ENCODE results near the gene PPP1CA. TPM values are rescaled to one million over a fixed set of nuclear protein-coding genes. Genes with fewer than 3 reads are reported as not detected.

Gene PPP1CA
- 239 and 250 TPM in 2 replicates for total RNA-seq

- DNase-seq (ENCODE audit: low read depth, low spot score) = peak; percentile 51
These were observed at the start of gene PPP1CA for GRCh38 chr11:67401495-67402191. PPP1CA (minus strand) TSS chr11:67401858; CDS start chr11:67401782, 76 bp downstream.

- no peak for DNase-seq (ENCODE audit: low read depth, low spot score)
These were observed 49.4 kb upstream of the PPP1CA start for GRCh38 chr11:67450796-67451657.

- DNase-seq (ENCODE audit: low read depth, low spot score) = no peak
These were observed 47.6 kb upstream of the PPP1CA start for GRCh38 chr11:67449116-67449844.

- no peak for DNase-seq (ENCODE audit: low read depth, low spot score)
These were observed 46.6 kb upstream of the PPP1CA start for GRCh38 chr11:67448220-67448609.

GRCh38 chr11:67445515-67445914, 43.9 kb upstream of the PPP1CA start:
- DNase-seq (ENCODE audit: low read depth, low spot score) = no peak

GRCh38 chr11:67442504-67443404, 41.1 kb upstream of the PPP1CA start:
- DNase-seq (ENCODE audit: low read depth, low spot score) = no peak

- DNase-seq (ENCODE audit: low read depth, low spot score) = no peak
These were observed 40.2 kb upstream of the PPP1CA start for GRCh38 chr11:67441731-67442351.

GRCh38 chr11:67441098-67441563, 39.5 kb upstream of the PPP1CA start:
- no peak for DNase-seq (ENCODE audit: low read depth, low spot score)

- DNase-seq (ENCODE audit: low read depth, low spot score) = no peak
These were observed 38.8 kb upstream of the PPP1CA start for GRCh38 chr11:67440229-67441097.

- DNase-seq (ENCODE audit: low read depth, low spot score) = no peak
These were observed 37.9 kb upstream of the PPP1CA start for GRCh38 chr11:67439321-67440228.

- no peak for DNase-seq (ENCODE audit: low read depth, low spot score)
These were observed 36.7 kb upstream of the PPP1CA start for GRCh38 chr11:67438158-67438902.

- DNase-seq (ENCODE audit: low read depth, low spot score) = no peak
These were observed 36.1 kb upstream of the PPP1CA start for GRCh38 chr11:67437809-67438157.

GRCh38 chr11:67437082-67437808, 35.6 kb upstream of the PPP1CA start, which contains the start of gene PTPRCAP:
PTPRCAP (minus strand) TSS chr11:67437682; CDS start chr11:67437619, 63 bp downstream.
- DNase-seq (ENCODE audit: low read depth, low spot score) = no peak

- no peak for DNase-seq (ENCODE audit: low read depth, low spot score)
These were observed 34.9 kb upstream of the PPP1CA start for GRCh38 chr11:67436459-67437081.

GRCh38 chr11:67435727-67436458, 34.2 kb upstream of the PPP1CA start:
- no peak for DNase-seq (ENCODE audit: low read depth, low spot score)
